NB4 (cell line): ENCODE measurements around the gene PPP3R1.

Source experiments
- POLR2A ChIP-seq: IDR thresholded peaks from 2 replicates; pipeline ENCODE4 v1.6.1; 2011; ENCODE audit warnings: mild to moderate bottlenecking; ENCODE audit not compliant: insufficient read length; ENCODE audit errors: extremely low read depth
- TF ChIP-seq, protein P1 (sequence below): IDR thresholded peaks from one replicate; pipeline ENCODE4 v1.5.1; 2012; ENCODE audit warnings: low read depth, low read length

DNA sequence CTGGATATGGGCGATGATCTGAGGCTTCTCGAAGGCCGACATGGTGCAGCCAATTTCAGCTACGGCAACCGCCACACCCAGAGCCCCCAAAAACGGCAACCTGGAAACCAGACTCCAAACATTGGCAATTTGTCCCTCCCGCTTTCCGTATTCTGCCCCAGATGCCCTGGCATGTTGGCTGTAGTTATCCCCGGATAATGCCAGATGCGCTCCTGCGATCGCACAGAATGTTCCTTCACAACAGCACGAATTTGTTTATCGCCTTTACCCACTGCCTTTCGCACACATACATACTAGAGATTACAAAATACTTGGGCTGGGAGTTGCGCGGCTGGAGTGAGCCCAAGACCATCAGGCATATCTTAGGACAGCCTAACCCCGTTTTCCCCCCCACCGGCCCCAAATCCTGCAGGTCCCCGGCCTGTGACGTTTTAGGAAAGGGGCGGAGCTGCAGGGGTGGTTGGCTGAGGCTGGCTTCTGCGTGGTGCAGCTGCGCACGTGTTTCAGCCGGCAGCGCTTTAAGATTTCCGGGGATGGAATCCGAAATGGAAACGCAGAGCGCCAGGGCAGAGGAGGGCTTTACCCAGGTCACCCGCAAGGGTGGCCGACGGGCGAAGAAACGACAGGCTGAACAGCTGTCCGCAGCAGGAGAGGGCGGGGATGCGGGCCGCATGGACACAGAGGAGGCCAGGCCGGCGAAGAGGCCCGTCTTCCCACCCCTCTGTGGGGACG, 94.8 kb downstream of the PPP3R1 start, which contains the start of gene PNO1:
- TF ChIP-seq, protein P1, sequence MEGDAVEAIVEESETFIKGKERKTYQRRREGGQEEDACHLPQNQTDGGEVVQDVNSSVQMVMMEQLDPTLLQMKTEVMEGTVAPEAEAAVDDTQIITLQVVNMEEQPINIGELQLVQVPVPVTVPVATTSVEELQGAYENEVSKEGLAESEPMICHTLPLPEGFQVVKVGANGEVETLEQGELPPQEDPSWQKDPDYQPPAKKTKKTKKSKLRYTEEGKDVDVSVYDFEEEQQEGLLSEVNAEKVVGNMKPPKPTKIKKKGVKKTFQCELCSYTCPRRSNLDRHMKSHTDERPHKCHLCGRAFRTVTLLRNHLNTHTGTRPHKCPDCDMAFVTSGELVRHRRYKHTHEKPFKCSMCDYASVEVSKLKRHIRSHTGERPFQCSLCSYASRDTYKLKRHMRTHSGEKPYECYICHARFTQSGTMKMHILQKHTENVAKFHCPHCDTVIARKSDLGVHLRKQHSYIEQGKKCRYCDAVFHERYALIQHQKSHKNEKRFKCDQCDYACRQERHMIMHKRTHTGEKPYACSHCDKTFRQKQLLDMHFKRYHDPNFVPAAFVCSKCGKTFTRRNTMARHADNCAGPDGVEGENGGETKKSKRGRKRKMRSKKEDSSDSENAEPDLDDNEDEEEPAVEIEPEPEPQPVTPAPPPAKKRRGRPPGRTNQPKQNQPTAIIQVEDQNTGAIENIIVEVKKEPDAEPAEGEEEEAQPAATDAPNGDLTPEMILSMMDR: no peak
- TF ChIP-seq POLR2A: peak; percentile 48
